Fibroblast of skin of back (primary cell): ENCODE data around the gene CACNA2D4.

ENCODE experiments used
- DNase-seq: peaks from one replicate; pipeline ENCODE4 v3.0.0-alpha.2; 2013

Gene CACNA2D4

GRCh38 chr12:1885599-1886245, 32.7 kb downstream of the CACNA2D4 start:
- DNase-seq, result no peak

GRCh38 chr12:1885082-1885596, 33.3 kb downstream of the CACNA2D4 start:
- no peak for DNase-seq

GRCh38 chr12:1884651-1885050, 33.8 kb downstream of the CACNA2D4 start:
- no peak for DNase-seq

GRCh38 chr12:1883513-1883912, 34.9 kb downstream of the CACNA2D4 start:
- no peak for DNase-seq

- no peak for DNase-seq
Observed at GRCh38 chr12:1882850-1883470, 35.5 kb downstream of the CACNA2D4 start.

GRCh38 chr12:1882405-1882804, 36.0 kb downstream of the CACNA2D4 start:
- DNase-seq, result no peak

GRCh38 chr12:1881936-1882335, 36.5 kb downstream of the CACNA2D4 start:
- no peak for DNase-seq

- no peak for DNase-seq
Observed at GRCh38 chr12:1881301-1881700, 37.2 kb downstream of the CACNA2D4 start.

GRCh38 chr12:1880876-1881275, 37.6 kb downstream of the CACNA2D4 start:
- no peak for DNase-seq

GRCh38 chr12:1880153-1880845, 38.2 kb downstream of the CACNA2D4 start:
- DNase-seq, result no peak

- no peak for DNase-seq
Observed at GRCh38 chr12:1879633-1880032, 38.8 kb downstream of the CACNA2D4 start.

- no peak for DNase-seq
Observed at GRCh38 chr12:1878695-1879094, 39.8 kb downstream of the CACNA2D4 start.

- no peak for DNase-seq
Observed at GRCh38 chr12:1878214-1878613, 40.2 kb downstream of the CACNA2D4 start.

GRCh38 chr12:1877169-1877878, 41.1 kb downstream of the CACNA2D4 start:
- DNase-seq, result no peak

GRCh38 chr12:1876086-1876485, 42.4 kb downstream of the CACNA2D4 start:
- DNase-seq, result no peak

GRCh38 chr12:1875608-1876007, 42.8 kb downstream of the CACNA2D4 start:
- no peak for DNase-seq

GRCh38 chr12:1873531-1874510, 44.6 kb downstream of the CACNA2D4 start:
- no peak for DNase-seq

GRCh38 chr12:1872448-1872847, 46.0 kb downstream of the CACNA2D4 start:
- DNase-seq, result no peak

- DNase-seq, result no peak
Observed at GRCh38 chr12:1872001-1872400, 46.5 kb downstream of the CACNA2D4 start.

GRCh38 chr12:1870998-1871917, 47.2 kb downstream of the CACNA2D4 start:
- DNase-seq, result no peak

GRCh38 chr12:1870086-1870485, 48.4 kb downstream of the CACNA2D4 start:
- no peak for DNase-seq
